ENCODE measurements around the gene IQCE.

The IQCE gene

GRCh38 chr7:2651336-2651735, 92.6 kb downstream of the IQCE start:
- DNase-seq: no peak

- DNase-seq: no peak
Observed at GRCh38 chr7:2651847-2652735, 93.3 kb downstream of the IQCE start.

GRCh38 chr7:2652736-2653060, 93.9 kb downstream of the IQCE start:
- DNase-seq: no peak

GRCh38 chr7:2654059-2654458, 95.3 kb downstream of the IQCE start:
- DNase-seq: no peak

- no peak for DNase-seq
Observed at GRCh38 chr7:2655870-2656614, 97.3 kb downstream of the IQCE start.

GRCh38 chr7:2657208-2657607, 98.4 kb downstream of the IQCE start:
- DNase-seq: no peak

- DNase-seq: no peak
Observed at GRCh38 chr7:2657920-2658671, 99.3 kb downstream of the IQCE start.

- DNase-seq: no peak
Observed at GRCh38 chr7:2658941-2659340, 100.2 kb downstream of the IQCE start.

- no peak for DNase-seq
Observed at GRCh38 chr7:2659556-2660358, 101.0 kb downstream of the IQCE start.

GRCh38 chr7:2660359-2661095, 101.7 kb downstream of the IQCE start:
- no peak for DNase-seq

- no peak for DNase-seq
Observed at GRCh38 chr7:2661096-2661449, 102.3 kb downstream of the IQCE start.

- no peak for DNase-seq
Observed at GRCh38 chr7:2661602-2662272, 103.0 kb downstream of the IQCE start.

- no peak for DNase-seq
Observed at GRCh38 chr7:2662273-2663120, 103.7 kb downstream of the IQCE start.

- no peak for DNase-seq
Observed at GRCh38 chr7:2663121-2663886, 104.5 kb downstream of the IQCE start.

GRCh38 chr7:2663960-2664359, 105.2 kb downstream of the IQCE start:
- no peak for DNase-seq

Measured in stimulated activated CD4-positive, alpha-beta T cell treated with anti-CD3 and anti-CD28 coated beads, Interleukin-4, amount 100 ng/mL, for 24 hours (primary cell).